Fibroblast of skin of back (primary cell): ENCODE results near the gene SH3D19.
A peak's percentile ranks its signal among the peaks of the same experiment; 100 is the strongest.
"Not testable (repeated sequence)": the region's sequence is repeated elsewhere in the genome, so short reads cannot be mapped to it uniquely, and the experiment has no call there.

Experiments used
- DNase-seq: peaks from one replicate; pipeline ENCODE4 v3.0.0-alpha.2; 2013

The SH3D19 gene

DNA sequence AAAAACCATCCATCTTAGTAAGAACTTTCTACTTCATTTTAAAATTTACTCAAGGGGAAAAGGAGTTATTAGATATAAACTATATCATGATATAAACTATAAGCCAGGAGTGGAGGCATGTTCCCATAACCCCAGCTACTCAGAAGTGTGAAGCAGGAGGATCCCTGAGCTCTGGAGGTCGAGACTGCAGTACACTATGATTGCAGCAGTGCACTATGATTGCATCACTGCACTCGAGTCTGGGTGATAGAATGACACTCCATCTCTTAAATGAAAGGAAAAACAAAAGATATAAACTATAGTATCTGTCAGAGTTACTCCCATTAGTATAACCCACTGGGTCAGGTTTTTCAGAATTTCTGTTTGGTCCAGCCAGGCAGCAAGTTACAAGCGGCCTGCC lies 178.4 kb downstream of the SH3D19 start:
- DNase-seq: no peak

DNA sequence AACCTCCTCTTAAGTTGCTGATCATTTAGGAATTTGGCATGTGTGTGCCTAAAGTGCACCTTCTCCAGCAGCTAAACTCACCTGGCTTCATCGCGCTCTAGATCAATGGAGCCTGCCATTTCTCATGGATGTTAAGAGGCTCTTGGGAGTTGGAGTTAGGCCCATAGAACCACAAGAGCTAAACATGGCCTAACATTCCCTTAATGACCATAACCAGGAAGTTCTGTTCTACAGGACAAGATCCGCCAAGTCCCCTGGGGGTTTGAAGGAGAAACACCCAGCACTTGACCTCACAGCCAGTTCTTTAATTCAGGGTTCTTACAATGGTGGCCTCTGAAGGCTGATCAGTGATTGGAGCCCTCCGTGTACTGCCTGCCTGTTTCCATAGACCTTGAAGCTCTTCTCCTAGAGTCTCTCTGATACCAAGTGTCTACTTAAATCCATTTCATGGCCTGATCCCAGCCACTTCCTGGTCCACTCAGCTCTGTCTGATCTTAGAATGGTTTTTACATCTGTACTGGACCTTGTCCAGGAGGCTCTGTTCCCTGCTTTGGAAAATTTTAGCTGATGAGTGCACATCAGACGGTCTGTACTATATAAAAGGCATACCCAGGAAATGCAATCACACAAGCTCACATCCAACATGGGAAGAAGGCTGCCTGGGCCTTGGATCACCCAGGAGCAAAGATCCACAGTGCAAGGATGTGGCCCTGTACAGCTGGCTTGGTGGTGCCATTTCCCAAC lies 180.9 kb downstream of the SH3D19 start:
- DNase-seq: no peak

DNA sequence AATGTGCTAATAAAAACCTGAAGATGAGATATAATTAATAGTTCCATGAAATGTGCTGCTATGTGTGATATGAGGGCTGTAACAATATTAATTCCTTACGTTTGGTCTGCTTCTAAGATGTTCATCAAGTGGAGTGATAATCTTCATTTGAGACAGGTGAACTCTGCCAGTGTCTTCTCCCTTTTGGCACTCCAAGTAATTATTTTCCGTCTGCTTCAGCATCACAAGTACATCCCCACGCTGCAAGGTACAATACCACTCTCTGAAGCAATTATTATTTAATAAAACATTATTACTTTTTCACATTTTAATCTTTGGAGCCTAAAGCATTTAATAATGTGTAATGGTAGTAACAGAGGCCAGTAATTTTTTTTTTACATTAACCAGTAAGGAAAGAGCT lies 181.6 kb downstream of the SH3D19 start:
- no peak for DNase-seq

DNA sequence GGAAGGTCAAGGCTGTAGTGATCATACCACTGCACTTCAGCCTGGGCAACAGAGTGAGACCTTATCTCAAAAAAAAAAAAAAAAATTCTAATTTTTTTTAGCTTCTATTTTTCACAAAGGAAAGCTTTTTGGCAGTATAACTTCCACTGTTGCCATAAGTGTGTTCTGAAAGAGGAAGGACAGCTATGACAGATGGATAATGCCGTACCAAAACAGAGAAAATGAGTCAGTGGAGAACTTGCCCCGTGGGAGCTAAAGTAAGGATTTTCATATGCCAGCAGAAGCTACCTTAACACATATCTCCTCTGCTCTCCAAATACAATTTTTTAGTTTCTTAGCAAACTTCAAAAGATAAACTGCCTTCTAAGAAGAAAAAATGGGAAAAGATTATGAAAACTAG lies 182.2 kb downstream of the SH3D19 start:
- peak; percentile 12 for DNase-seq

DNA sequence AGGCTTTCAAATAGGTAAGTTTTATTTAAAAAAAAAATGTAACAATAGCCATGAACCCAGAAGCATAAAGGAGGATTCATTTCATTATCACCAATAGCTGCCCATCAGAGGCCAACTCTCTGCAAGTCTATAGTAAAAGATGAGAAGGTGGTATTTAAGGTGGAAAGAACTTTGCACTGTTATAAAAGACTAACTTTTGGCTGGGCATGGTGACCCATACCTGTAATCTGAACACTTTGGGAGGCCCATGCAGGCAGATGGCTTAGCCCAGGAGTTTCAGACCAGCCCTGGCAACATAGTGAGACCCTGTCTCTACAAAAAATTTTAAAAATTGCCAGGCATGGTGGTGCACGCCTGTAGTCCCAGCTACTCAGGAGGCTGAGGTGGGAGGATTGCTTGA lies 182.6 kb downstream of the SH3D19 start:
- no peak for DNase-seq

DNA sequence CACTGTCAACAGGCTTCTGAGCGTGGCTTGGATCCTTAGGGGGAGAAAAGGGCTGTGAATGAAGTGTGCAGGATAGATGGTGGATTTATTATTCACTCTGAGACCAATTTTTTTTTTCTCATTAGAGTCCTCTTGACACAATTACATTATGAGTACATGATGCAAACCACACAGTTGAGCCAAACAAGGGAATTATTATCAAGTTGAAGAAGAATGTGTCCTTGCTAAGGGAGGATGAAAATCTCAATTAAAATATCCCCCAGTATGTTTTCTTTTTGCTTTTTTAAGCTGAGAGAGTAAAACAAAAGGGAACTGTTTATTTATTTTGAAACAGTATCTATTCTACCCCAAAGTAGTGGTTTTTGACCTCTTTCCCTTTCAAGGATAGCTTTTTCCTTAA lies 185.6 kb downstream of the SH3D19 start:
- no peak for DNase-seq

DNA sequence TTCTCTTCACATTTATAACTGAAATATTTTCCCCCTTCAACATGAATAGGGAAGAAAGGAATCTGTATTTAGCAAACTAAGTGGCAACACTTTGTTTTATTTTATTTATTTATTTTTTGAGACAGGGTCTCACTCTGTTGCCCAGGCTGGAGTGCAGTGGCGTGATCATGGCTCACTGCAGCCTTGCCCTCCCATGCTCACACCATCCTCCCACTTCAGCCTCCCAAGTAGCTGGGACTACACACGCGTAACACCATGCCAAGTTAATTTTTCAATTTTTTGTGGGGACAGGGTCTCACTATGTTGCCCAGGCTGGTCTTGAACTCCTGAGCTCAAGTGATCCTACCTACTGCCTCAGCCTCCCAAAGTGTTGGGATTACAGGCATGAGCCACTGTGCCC lies 189.4 kb downstream of the SH3D19 start:
- not testable (repeated sequence) for DNase-seq

DNA sequence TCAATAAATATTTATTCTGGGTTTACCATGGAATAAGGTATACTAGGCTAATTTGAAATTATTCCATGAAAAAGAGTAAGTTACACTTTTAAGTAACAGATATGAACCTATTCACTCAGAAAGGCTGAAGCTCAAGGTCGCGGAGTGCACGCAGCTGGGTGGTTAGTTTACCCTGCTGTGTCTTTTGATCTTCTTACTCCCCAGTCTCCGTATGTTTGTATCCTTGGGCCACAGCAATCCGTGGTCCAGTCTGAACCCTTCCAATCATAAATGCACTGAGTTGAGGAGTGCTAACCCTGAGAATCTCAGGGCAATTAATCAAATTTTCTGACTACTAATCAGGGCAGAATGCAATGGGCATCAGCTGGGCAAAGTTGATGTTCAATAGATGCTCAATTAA lies 192.1 kb downstream of the SH3D19 start:
- DNase-seq: no peak

DNA sequence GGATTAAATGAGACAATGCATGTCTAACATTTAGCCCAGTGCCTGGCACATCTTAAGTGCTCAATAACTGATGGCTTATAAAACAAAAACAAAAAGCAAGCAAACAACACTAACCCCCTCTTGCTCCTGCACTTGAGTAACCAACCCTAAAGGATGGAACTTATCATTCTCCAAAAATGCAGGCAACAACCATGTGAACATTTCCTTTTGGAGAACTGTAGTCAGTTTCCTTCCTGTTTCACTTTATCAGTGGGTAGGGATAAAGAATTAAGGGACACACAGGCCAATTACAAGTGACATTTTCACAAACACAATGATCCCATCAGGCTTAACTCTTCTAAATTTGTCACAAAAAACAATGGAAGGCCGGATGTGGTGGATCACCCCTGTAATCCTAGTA lies 195.6 kb downstream of the SH3D19 start:
- DNase-seq: no peak

DNA sequence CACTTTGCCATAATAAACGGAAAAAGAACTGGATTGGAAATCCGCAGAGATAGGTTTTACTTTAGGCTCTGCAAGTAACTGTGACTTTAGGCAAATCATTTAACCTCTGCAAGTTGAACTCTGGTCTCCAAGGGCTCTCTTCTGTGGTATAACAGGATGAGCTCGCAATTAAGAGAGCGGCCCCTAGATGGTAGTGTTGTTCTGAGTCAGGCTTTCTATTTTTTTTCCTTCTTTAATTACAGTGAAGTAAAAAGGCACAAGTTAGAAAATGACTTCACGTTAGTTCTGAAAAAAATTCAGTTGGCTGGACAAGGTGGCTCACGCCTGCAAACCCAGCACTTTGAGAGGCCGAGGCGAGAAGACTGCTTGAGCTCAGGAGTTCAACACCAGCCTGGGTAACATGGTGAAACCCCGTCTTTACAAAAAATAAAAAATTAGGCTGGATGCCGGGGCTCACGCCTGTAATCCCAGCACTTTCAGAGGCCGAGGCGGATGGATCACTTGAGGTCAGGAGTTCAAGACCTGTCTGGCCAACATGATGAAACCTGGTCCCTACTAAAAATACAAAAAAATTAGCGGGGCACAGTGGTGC lies 207.9 kb downstream of the SH3D19 start:
- peak; percentile 62 for DNase-seq

DNA sequence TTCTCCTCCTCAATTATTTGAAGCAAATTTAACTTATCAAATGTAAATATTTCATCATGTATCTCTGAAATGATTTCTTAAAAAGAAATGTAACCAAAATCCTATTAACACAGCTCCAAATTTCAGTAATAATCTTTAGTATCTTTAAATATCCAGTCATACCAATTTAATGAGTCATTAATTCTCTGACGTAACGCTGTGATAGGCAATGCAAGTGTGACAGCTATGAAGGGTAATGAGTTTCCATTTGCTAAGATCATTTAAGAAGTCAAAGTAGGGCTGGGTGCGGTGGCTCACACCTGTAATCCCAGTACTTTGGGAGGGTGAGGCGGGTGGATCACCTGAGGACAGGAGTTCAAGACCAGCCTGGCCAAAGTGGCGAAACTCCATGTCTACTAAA lies 210.4 kb downstream of the SH3D19 start:
- DNase-seq: peak; percentile 22

DNA sequence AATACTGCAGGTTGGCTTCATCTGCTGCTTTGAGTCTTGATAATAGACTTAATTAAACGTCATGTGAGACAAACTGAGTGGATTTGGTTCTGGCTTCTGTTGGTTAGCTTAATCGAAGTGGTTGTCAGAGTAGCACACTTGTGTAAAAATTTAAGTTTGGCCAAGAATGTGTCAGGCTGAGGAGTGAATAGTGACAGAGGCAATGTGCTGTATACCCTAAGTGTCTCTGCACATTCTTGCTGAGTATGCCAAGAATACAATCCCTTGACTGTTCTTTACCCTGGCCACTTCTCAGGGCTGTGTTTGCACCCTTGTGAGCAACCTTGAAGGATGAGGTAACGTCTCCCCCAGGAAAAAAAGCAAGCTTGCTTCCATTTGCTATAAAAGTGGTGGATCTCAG lies 211.1 kb downstream of the SH3D19 start:
- no peak for DNase-seq

DNA sequence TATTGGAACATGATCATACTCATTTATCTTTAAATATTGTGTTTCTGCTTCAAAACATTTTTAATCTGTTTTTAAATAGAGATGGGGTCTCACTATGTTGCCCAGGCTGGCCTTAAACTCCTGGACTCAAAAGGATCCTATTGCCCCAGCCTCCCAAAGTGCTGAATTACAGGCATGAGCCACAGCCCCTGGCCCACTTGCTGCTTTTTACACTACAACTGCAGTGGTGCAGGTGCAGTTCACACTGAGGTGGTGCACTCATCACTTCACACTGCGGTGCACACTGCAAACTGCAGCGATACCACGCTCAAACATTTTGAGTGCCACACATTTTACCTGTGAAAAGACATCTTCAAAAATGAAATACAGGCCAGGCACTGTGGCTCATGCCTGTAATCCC lies 215.2 kb downstream of the SH3D19 start:
- no peak for DNase-seq

DNA sequence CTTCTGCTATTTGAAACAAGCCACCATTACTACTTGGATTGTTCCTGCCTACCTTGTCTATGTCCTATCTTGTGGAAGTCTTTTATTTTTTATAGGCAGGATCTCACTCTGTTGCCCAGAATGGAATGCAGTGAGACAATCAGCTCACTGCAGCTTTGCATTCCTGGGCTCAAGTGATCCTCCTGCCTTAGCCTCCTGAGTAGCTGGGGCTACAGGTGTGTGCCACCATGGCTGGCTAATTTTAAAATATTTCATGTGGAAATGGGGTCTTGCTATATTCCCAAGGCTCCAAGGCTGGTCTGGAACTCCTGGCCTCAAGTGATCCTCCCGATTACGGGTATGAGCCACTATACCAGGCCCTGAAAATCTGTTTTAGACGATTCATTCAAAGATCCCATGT lies 218.3 kb downstream of the SH3D19 start:
- no peak for DNase-seq

DNA sequence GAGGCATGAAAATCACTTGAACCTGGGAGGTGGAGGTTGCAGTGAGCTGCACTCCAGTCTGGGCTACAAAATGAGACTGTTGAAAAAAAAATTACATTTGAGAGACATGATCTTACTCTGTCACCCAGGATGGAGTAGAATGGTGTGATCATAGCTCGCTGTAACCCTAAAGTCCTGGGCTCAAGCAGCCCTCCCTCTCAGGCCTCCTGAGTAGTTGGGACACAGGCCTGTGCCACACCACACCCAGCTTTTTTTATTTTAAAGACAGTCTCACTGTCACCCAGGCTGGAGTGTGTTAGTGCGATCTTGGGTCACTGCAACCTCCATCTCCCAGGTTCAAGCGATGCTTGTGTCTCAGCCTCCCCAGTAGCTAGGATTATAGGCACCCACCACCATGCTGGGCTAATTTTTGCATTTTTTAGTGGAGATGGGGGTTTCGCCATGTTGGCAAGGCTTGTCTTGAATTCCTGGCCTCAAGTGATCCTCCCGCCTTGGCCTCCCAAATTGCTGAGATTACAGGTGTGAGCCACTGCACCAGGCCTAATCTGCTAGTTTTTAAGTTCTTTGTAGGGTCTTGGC lies 219.9 kb downstream of the SH3D19 start:
- DNase-seq: no peak

DNA sequence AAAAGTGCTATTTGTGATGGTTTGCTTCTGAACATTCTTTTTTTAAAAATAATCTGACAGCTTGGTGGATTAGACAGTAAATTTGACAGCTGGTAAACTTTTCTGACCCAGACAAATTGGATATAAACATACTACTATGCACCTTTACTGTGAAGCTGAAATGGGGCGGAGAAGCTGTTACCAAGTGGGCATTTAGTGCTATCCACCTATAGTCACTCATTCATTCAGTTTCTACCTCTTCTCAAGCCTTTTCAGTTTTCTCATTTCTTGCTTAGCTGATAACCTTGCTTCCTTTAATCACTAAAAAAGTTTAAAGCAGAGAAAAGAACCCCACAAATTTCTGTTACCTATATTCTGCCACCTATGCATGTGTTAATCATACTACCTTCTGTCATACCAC lies 220.8 kb downstream of the SH3D19 start:
- no peak for DNase-seq

DNA sequence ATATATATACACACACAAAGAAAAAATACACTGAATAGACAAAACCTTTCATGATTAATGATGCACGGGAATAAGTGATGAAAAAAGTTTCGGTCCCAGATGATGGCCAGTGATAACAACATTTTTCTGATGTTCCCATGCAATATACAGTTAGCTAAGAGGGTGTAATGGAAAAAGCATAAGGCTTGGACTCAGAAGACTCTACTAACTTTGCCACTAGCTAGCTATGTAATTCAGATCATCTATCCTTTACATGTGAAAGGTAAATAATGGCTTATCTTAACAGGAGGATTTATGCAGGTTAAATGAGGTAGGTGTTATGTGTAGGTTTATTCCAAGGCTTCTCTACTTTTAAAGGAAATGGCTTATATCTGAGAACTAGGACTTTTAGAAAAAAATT lies 221.6 kb downstream of the SH3D19 start:
- DNase-seq: no peak

DNA sequence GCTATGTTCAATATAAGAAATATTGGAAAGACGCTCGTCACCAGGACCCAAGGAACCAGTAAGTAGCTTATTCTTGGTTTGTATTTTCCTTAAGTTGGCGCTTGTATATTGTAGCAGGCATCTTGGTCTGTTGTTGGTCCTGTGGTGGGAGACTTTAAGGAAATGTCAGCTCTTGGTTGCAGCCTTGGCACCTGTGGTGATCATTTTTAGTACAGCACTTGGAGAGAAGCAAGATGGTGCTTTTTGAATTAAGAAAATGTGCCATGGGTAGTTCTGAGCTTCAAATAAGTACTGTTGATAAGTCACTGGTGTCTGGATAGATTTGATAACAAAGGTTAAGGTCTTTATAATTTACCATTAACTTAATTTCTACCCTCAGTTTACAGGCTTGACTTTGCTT lies 224.9 kb downstream of the SH3D19 start:
- DNase-seq: no peak

DNA sequence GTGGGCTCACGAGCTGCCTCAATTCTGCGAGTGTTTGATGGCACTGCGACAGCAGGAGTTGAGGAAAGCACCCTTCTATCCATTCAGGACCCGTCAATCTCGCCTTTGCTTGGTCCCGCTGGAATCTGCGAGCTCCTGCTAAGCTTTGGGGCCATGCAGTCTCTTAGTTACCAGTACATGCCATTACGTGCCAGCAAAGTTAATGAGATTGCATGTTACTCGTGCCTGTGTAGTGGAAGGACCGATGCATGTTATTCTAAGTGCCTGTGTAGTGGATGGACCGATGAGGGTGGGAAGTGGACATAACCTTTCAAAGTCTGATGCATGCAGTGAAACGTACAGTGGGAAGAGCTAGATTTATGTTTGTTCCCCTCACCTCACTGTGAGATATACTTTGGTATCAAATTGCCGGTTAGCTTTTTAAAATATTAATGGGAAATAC lies 225.4 kb downstream of the SH3D19 start:
- no peak for DNase-seq

DNA sequence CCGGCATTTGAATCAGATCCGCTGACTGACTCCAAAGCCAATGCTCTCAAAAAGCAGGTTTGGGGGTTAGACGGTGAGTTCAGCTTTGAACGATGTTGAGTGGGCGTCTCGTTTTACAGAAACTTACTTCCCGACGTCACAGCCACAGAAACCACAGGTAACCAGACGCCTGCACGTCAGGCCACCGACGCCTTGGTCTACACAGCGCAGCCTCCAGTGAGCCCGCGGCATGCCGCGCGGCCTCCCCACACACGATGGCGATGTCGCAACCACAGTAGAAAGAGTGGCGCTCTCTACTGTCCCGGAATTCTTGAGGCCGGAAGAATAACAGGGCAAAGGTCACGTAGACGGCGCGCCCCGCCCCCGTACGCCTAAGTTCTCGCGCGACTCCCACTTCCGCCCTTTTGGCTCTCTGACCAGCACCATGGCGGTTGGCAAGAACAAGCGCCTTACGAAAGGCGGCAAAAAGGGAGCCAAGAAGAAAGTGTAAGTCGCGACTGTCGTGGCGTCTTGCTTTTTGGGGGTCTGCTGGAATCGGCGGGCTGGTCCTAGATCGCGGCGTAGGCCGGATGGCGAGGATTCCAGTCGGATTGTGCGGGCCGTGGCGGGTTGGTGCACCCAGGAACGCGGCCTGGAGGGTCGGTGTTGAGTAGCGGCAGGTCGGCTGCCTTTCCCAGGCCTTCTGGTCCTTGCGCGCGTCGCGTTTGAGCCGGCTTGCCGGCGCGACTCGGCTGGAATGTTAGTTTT lies 226.0 kb downstream of the SH3D19 start, which contains the start of gene RPS3A:
Gene RPS3A, plus strand, starts transcription at position 400 of the 747 bp plus-strand sequence. Its CDS starts 25 bp downstream, at position 425.
- DNase-seq: peak; percentile 95

DNA sequence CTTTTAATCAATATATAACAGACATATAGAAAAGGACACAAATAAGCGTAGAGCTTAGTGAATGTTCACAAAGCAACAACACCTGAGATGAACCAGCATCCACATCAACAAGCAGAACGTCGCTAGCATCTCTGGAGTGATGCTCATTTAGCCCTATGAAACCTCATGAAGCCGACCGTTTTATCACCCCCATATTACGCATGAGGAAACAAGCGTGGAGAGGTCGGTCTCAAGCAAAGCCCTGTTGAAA lies 226.5 kb downstream of the SH3D19 start:
- DNase-seq: no peak

DNA sequence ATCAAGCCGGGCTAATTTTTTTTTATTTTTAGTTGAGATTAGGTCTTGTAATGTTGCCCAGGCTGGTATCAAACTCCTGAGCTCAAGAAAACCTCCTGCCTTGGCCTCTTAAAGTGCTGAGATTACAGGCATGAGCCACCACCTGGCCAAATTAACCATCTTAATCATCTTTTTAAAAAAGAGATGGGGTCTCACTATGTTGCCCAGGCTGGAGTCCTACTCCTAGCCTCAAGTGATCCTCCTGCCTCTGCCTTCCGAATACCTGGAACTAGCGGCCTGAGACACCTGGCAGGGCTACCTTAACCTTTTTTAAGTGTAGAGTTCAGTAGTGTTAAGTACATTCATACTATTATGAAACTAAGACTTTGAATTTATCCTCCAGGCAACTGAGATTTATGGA lies 227.6 kb downstream of the SH3D19 start:
- DNase-seq: no peak

DNA sequence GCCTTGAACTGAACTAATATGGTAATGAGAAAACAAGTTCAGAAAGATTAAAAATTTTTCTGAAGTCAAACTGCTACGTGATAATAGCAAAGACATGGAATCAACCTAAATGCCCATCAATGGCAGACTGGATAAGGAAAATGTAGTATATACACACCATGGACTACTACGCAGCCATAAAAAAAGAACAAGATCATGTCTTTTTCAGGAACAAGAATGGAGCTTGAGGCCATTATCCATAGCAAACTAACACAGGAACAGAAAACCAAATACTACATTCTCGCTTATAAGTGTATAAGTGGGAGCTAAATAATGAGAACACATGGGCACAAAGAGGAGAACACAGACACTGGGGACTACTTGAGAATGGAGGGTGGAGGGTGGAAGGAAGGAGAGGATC lies 230.3 kb downstream of the SH3D19 start:
- no peak for DNase-seq

DNA sequence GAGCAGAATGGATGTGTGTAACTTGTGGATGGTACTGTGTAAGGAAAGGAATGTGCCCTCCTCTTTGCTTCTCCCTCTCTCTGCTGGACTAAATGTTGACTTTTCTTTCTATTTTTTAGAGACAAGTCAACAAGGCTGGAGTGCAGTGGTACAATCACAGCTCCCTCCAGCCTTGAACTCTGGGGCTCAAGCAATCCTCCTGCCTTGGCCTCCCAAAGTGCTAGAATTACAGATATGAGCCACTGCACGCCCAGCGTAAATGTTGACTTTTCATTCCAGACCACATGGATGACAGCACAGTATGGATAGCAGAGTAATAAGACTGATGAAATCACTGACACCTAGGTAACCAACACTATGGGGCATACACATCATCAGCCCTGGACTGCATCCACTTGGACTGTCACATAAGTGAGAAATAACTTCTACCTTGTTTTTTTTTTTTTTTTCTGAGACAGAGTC lies 231.1 kb downstream of the SH3D19 start:
- DNase-seq: no peak
